ES-I3 (cell line): ENCODE measurements around the gene NCKAP1.
"Not testable (repeated sequence)": the region's sequence is repeated elsewhere in the genome, so short reads cannot be mapped to it uniquely, and the experiment has no call there.

Experiments
- H3K36me3 ChIP-seq: 2 replicates; pipeline ENCODE4 v1.6.1; 2013; ENCODE audit warnings: mild to moderate bottlenecking, low read length, control low read depth, moderate library complexity; ENCODE audit not compliant: insufficient read depth
- H3K4me1 ChIP-seq: 2 replicates; pipeline ENCODE4 v1.6.1; 2013; ENCODE audit warnings: mild to moderate bottlenecking, control low read depth, low read length; ENCODE audit not compliant: insufficient read depth
- H3K9ac ChIP-seq: 2 replicates; pipeline ENCODE4 v1.6.1; 2013; ENCODE audit warnings: low read depth, mild to moderate bottlenecking, low read length, moderate library complexity
- H3K9me3 ChIP-seq: 2 replicates; pipeline ENCODE4 v1.6.1; 2013; ENCODE audit warnings: mild to moderate bottlenecking, low read length, moderate library complexity; ENCODE audit not compliant: control insufficient read depth, insufficient read depth

The NCKAP1 gene

GRCh38 chr2:183059561-183059960 is 21.3 kb upstream of the NCKAP1 start:
- Histone ChIP-seq H3K9me3 (no peaks in the 10 kb centered on the region), H3K4me1 (peaks cover 8% of the 10 kb centered on the region; the same call in 1 of the 2 replicates), H3K9ac (no peak overlapping the region)

GRCh38 chr2:183057333-183057985 is 19.2 kb upstream of the NCKAP1 start:
- H3K9me3 ChIP-seq: peaks cover 10% of the 10 kb centered on the region; the same call in 1 of the 2 replicates
- no peak overlapping the region for H3K9ac ChIP-seq
- peaks cover 8% of the 10 kb centered on the region; the same call in 1 of the 2 replicates for H3K4me1 ChIP-seq
- H3K36me3 ChIP-seq: no peaks in the 10 kb centered on the region; the same call in 1 of the 2 replicates

More at GRCh38 chr2:183059561-183059960, 21.3 kb upstream of the NCKAP1 start:
- H3K36me3 ChIP-seq: no peaks in the 10 kb centered on the region

- Histone ChIP-seq H3K9ac (peak overlapping the region; percentile 47), H3K36me3 (no peaks in the 10 kb centered on the region; the same call in 1 of the 2 replicates), H3K4me1 (peaks cover 10% of the 10 kb centered on the region; the same call in 1 of the 2 replicates), H3K9me3 (peaks cover 29% of the 10 kb centered on the region)
Measured at GRCh38 chr2:183049420-183049819, 11.2 kb upstream of the NCKAP1 start.

- H3K9me3 ChIP-seq: peaks cover 19% of the 10 kb centered on the region
- not testable (repeated sequence) for H3K4me1 ChIP-seq, H3K9ac ChIP-seq, H3K36me3 ChIP-seq
Measured at GRCh38 chr2:183047486-183048125, 9.3 kb upstream of the NCKAP1 start.

- H3K36me3 ChIP-seq, H3K4me1 ChIP-seq, H3K9ac ChIP-seq: not testable (repeated sequence)
- H3K9me3 ChIP-seq: peaks cover 19% of the 10 kb centered on the region
Measured at GRCh38 chr2:183043580-183043979, 5.3 kb upstream of the NCKAP1 start.

- no peak overlapping the region for H3K9ac ChIP-seq
- H3K36me3 ChIP-seq: no peaks in the 10 kb centered on the region
- H3K4me1 ChIP-seq: no peaks in the 10 kb centered on the region
- no peaks in the 10 kb centered on the region for H3K9me3 ChIP-seq
Measured at GRCh38 chr2:183040604-183041003, 2.3 kb upstream of the NCKAP1 start.

- Histone ChIP-seq H3K9ac (peak overlapping the region; percentile 95), H3K36me3 (no peaks in the 10 kb centered on the region), H3K4me1 (peaks cover 15% of the 10 kb centered on the region), H3K9me3 (no peaks in the 10 kb centered on the region)
Measured at GRCh38 chr2:183037553-183038340, 510 bp downstream of the NCKAP1 start.

GRCh38 chr2:183037074-183037552 is 1.1 kb downstream of the NCKAP1 start:
- Histone ChIP-seq H3K4me1 (peaks cover 20% of the 10 kb centered on the region), H3K9ac (peak overlapping the region; percentile 95), H3K36me3 (no peaks in the 10 kb centered on the region), H3K9me3 (no peaks in the 10 kb centered on the region)

GRCh38 chr2:183035954-183036669 is 2.1 kb downstream of the NCKAP1 start:
- no peaks in the 10 kb centered on the region for H3K36me3 ChIP-seq
- H3K4me1 ChIP-seq: peaks cover 20% of the 10 kb centered on the region
- H3K9ac ChIP-seq: peak overlapping the region; percentile 95
- H3K9me3 ChIP-seq: no peaks in the 10 kb centered on the region

GRCh38 chr2:183035298-183035953 is 2.8 kb downstream of the NCKAP1 start:
- peak overlapping the region; percentile 95 for H3K9ac ChIP-seq

GRCh38 chr2:183034806-183035205 is 3.5 kb downstream of the NCKAP1 start:
- Histone ChIP-seq H3K36me3 (no peaks in the 10 kb centered on the region), H3K9me3 (no peaks in the 10 kb centered on the region), H3K4me1 (peaks cover 20% of the 10 kb centered on the region), H3K9ac (no peak overlapping the region)

More at GRCh38 chr2:183035298-183035953, 2.8 kb downstream of the NCKAP1 start:
- Histone ChIP-seq H3K4me1 (peaks cover 20% of the 10 kb centered on the region), H3K9me3 (no peaks in the 10 kb centered on the region), H3K36me3 (no peaks in the 10 kb centered on the region)

GRCh38 chr2:183033951-183034350 is 4.3 kb downstream of the NCKAP1 start:
- Histone ChIP-seq H3K9ac (no peak overlapping the region), H3K9me3 (no peaks in the 10 kb centered on the region), H3K4me1 (peaks cover 20% of the 10 kb centered on the region), H3K36me3 (no peaks in the 10 kb centered on the region)

- Histone ChIP-seq H3K9me3 (no peaks in the 10 kb centered on the region), H3K4me1 (peaks cover 20% of the 10 kb centered on the region), H3K9ac (no peak overlapping the region), H3K36me3 (no peaks in the 10 kb centered on the region)
Measured at GRCh38 chr2:183031911-183032794, 6.1 kb downstream of the NCKAP1 start.
